ENCODE data around the gene UBE2D3.

DNA sequence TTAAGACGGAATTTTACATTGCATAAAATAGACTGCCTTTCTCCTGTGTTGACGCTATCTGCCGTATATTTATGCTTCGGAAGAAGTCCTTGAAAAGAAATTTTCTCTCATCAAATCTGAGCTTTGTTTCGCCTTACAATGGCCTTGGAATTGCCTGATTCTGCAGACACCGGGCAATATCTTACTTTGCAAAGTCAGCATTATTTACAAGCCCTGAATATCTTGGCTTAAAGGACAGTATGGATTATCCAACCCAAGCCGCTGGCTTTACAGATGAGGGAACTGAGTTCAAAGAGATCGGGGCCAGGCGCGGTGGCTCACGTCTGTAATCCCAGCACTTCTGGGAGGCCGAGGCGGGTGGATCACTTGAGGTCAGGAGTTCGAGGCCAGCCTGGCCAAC lies 65.4 kb downstream of the UBE2D3 start:
- TF ChIP-seq, protein P1, sequence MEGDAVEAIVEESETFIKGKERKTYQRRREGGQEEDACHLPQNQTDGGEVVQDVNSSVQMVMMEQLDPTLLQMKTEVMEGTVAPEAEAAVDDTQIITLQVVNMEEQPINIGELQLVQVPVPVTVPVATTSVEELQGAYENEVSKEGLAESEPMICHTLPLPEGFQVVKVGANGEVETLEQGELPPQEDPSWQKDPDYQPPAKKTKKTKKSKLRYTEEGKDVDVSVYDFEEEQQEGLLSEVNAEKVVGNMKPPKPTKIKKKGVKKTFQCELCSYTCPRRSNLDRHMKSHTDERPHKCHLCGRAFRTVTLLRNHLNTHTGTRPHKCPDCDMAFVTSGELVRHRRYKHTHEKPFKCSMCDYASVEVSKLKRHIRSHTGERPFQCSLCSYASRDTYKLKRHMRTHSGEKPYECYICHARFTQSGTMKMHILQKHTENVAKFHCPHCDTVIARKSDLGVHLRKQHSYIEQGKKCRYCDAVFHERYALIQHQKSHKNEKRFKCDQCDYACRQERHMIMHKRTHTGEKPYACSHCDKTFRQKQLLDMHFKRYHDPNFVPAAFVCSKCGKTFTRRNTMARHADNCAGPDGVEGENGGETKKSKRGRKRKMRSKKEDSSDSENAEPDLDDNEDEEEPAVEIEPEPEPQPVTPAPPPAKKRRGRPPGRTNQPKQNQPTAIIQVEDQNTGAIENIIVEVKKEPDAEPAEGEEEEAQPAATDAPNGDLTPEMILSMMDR (IDR thresholded peaks at IDR 0.05; ENCODE audit: insufficient read depth, low read depth, low read length): no peak
- TF ChIP-seq EZH2 (IDR thresholded peaks at IDR 0.05; ENCODE audit: insufficient read depth, low read length): no peak
